Activated naive CD8-positive, alpha-beta T cell treated with anti-CD3 and anti-CD28 coated beads for 36 hours (primary cell): ENCODE results near the gene PLEKHM1. TPM values are rescaled to one million over a fixed set of nuclear protein-coding genes. Genes with fewer than 3 reads are reported as not detected.
"Not testable (repeated sequence)": the region's sequence is repeated elsewhere in the genome, so short reads cannot be mapped to it uniquely, and the experiment has no call there.

Source experiments
- DNase-seq: peaks from one replicate; pipeline ENCODE4 v3.0.0; 2021
- H3K27ac Mint-ChIP-seq: one replicate; pipeline ENCODE4 v1.8.0; 2022; ENCODE audit warnings: mild to moderate bottlenecking, moderate library complexity, mixed read lengths
- H3K27me3 Mint-ChIP-seq: one replicate; pipeline ENCODE4 v1.8.0; 2022; ENCODE audit warnings: mild to moderate bottlenecking, mixed read lengths
- H3K36me3 Mint-ChIP-seq: one replicate; pipeline ENCODE4 v1.8.0; 2021; ENCODE audit warnings: mild to moderate bottlenecking, mixed read lengths
- H3K4me1 Mint-ChIP-seq: one replicate; pipeline ENCODE4 v1.8.0; 2021; ENCODE audit warnings: mixed read lengths
- H3K4me3 Mint-ChIP-seq: one replicate; pipeline ENCODE4 v1.8.0; 2022; ENCODE audit warnings: mild to moderate bottlenecking, moderate library complexity, mixed read lengths
- H3K9me3 Mint-ChIP-seq: one replicate; pipeline ENCODE4 v1.8.0; 2022; ENCODE audit warnings: mixed read lengths
- total RNA-seq, 2 experiments: library from RNA; stranded (reverse); gene quantifications; one replicate each; pipeline ENCODE4 v1.2.3, GENCODE V29; 2021

Gene PLEKHM1
- total RNA-seq, 2 experiments from 2014 or later = 19.5 to 20.1 TPM

DNA sequence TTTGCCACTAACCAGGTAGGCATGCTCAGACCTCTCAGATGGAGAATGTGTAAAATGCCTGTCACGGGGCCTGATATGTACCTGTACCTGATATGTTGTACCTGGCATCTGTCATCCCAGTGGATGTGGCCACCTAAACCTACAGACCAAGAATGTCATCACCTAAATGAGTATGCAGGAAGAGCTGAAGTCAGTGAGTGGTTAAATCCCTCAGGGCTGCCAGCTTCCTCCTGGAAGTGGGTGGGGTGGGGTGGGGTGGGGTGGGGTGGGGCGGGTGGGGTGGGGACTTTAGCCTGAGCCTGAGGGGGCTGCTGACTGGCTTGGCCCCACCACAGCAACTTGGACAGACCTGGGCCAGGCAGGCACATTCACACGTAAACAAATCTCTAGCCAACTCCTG is 7.3 kb downstream of the PLEKHM1 start:
- not testable (repeated sequence) for H3K27me3 Mint-ChIP-seq, H3K36me3 Mint-ChIP-seq, H3K27ac Mint-ChIP-seq, DNase-seq, H3K4me3 Mint-ChIP-seq, H3K9me3 Mint-ChIP-seq
- H3K4me1 Mint-ChIP-seq = peaks cover 11% of the 10 kb centered on the region

DNA sequence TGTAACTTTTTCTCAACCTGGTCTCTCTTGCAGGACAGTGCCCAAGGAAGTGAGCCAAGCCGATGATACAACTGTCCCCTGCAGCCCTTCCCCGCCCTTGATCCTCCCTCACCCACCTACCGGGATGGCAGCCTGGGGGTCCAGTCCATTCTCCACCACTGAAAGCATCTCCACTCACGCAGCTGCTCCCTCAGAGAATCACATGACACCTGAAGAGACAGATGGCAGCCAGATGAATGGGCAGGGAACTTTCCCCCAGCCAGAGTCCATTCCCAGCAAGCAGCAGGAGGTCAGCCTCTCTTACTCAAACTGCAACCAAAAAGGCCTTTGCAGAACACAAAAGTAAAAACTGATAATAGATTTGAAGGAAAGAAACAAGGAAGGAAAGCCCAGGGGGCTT is 8.2 kb downstream of the PLEKHM1 start:
- H3K27me3 Mint-ChIP-seq, H3K4me3 Mint-ChIP-seq, H3K27ac Mint-ChIP-seq, H3K36me3 Mint-ChIP-seq, DNase-seq, H3K9me3 Mint-ChIP-seq, H3K4me1 Mint-ChIP-seq: not testable (repeated sequence)

DNA sequence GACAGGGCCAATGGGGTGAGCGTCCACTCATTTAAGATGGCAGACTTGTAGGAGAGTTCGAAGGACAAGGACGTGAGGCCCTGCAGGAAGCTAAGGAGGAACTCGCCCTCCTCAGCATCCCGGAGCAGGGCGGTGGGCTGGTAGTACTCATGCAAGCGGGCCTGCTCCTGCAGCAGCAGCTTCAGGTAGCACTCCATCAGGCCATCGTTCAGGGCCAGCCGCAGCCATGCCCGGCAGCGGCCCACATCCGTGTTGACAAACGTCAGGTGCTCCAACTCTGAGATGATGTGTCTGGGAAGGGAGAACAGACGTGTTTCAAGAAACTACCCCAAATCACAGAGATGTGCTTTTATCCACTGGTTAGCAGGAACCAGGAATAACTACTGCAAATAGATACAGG is 15.1 kb downstream of the PLEKHM1 start:
- not testable (repeated sequence) for DNase-seq, H3K36me3 Mint-ChIP-seq, H3K4me3 Mint-ChIP-seq, H3K4me1 Mint-ChIP-seq, H3K9me3 Mint-ChIP-seq, H3K27me3 Mint-ChIP-seq, H3K27ac Mint-ChIP-seq

DNA sequence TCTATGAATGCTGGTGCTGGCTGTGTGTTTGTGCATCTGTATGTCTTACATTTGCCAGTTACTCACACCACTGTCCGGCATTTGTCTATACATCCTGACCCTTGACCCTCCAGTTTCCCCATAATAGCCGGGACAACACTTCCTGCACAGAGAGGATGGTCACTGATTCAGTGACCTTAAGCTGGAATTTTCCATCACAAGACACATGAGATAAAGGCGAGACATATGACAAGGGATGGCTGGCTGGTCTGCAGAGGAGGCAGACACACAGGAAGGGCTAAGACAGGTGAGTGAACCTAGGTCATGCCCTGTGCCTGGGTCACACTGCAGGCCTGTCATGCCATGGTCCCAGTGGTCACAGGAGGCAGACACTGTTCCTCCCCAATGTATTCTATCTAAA is 18.3 kb downstream of the PLEKHM1 start:
- DNase-seq, H3K4me3 Mint-ChIP-seq, H3K4me1 Mint-ChIP-seq, H3K36me3 Mint-ChIP-seq, H3K27me3 Mint-ChIP-seq, H3K9me3 Mint-ChIP-seq, H3K27ac Mint-ChIP-seq: not testable (repeated sequence)

DNA sequence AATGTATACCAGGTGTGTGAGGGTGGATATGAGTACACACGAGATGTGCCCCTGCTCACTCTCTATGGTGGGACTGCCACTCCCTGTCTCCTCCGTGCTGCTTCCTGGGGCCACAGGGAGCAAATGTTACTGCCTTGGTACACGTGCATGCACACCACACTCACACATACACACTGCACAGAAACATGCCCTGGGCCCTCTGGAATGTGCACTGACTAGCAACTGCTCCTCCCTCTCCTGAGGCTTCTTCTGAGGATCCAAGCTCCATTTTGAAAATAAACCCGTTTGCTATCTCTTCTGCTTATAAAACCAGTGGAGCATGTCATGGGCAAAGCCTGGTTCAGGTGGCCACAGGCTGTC is 21.3 kb downstream of the PLEKHM1 start:
- not testable (repeated sequence) for H3K9me3 Mint-ChIP-seq, H3K36me3 Mint-ChIP-seq

DNA sequence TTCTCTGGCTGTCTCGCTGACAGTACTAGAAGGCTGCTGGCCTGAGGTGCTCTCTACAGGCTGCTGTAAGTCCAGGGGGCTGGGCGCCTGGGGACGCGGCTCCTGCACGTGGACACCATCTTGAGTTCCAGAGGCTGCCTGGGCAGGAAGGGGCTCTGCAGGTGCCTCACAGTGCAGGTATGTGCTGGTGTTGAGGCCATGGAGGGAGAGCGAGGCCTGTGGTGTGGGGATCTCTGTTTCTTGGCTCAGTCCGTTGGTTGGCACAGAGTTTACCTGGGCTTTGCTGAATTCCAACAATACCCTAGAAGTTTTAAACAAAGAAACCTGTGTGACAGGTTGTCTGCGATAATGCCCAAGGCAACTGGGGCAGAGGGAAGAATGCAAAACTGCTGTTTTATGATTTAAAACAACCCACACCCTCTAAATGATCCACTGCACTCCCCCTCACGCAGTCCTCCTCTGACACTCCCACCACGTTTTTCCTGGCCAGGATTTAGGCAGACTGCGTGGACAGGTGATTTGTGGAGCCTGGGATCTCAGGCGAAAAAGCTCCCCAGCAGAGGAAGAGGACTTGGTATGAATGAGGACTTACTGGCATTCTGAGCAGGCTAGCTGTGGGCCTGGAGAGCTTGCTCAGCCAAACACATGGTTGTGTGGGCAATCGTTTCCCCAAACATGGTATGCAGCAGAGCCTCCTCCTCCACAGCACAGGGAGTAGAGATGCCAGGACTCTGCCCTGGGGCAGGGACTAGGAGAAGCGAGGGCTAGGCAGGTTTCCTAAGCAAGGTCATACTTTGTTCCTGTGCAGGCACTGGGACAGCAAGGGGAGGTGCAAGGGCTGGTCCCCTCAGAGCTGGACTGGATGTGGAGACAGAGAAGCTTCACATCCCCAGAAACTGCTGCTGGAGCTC is 22.0 kb downstream of the PLEKHM1 start:
- not testable (repeated sequence) for H3K4me1 Mint-ChIP-seq, H3K27me3 Mint-ChIP-seq, H3K27ac Mint-ChIP-seq, H3K9me3 Mint-ChIP-seq, DNase-seq, H3K4me3 Mint-ChIP-seq, H3K36me3 Mint-ChIP-seq

More for the DNA sequence above, 21.3 kb downstream of the PLEKHM1 start:
- not testable (repeated sequence) for DNase-seq, H3K4me3 Mint-ChIP-seq, H3K27ac Mint-ChIP-seq, H3K27me3 Mint-ChIP-seq, H3K4me1 Mint-ChIP-seq

DNA sequence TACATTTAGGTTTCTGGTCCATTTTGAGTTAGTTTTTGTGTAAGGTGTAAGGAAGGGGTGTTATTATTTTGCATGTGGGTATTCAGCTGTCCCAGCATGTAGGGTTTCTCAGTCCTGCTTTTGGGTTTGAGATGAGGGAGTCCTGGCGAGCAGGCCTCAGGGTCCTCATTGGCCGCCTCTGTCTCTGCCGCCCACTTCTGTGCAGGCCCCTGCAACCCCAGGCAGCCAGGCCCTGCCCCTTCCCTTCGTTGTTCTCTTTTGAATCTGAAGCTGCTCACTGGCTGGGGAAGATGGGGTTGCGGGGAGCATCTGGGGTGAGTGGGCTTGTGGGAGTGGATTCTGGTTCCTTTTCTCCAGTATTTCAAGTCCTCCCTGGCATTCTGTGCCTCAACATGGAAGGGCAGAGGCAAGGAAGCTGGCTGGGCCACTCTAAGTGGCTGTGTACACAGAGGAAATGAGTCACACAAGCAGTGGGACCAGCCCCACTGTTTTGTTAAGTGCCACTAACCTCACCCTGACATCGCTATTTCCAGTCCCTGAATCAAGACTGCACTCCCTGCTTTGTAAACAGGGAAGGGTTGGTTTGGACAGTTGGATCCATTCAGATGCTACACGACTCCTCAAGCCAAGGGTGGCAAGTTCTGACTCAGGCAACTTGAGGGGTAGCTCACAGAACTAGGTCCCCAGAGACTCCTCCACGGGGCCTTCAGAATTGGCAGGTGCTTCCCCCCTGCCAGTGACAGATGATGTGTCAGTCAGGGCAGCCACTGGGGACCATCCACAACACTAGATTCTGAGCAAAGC is 28.8 kb downstream of the PLEKHM1 start:
- not testable (repeated sequence) for H3K36me3 Mint-ChIP-seq, H3K27me3 Mint-ChIP-seq, H3K4me3 Mint-ChIP-seq, H3K4me1 Mint-ChIP-seq, H3K9me3 Mint-ChIP-seq
- DNase-seq = peak; percentile 43
- peak overlapping the region; percentile 78 for H3K27ac Mint-ChIP-seq

DNA sequence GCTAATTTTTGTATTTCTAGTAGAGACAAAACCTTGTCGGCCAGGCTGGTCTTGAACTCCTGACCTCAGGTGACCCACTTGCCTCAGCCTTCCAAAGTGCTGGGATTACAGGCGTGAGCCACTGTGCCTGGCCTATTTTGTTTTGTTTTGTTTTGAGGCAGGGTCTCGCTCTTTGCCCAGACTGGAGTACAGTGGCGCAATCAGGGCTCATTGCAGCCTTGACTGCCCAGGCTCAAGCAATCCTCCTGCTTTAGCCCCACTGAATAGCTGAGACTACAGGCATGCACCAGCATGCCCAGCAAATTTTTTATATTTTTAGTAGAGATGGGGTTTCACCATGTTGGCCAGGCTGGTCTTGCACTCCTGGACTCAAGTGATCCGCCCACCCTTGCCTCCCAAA is 30.1 kb downstream of the PLEKHM1 start:
- not testable (repeated sequence) for H3K36me3 Mint-ChIP-seq, H3K9me3 Mint-ChIP-seq, H3K4me3 Mint-ChIP-seq, DNase-seq, H3K27ac Mint-ChIP-seq, H3K4me1 Mint-ChIP-seq, H3K27me3 Mint-ChIP-seq

DNA sequence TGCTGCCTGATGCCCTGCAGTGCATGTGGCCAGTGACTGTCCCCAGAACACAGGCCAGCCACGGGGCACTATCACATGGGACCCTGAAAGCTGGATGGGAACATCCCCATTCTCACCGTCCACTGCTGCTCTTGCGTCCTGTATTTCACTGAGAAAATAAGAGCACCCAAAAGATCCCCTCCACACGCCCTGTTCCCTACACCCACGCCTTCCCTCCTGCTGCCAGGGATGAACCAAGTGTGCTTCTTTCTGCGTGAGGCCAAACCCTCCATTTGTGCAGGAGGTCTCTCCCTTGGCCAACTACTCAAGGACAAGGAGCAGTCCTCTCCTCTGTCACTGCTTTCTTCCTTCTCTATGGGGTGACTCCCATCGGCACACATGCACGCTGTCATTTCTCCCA is 36.2 kb downstream of the PLEKHM1 start:
- H3K4me3 Mint-ChIP-seq, H3K4me1 Mint-ChIP-seq, H3K36me3 Mint-ChIP-seq: not testable (repeated sequence)

DNA sequence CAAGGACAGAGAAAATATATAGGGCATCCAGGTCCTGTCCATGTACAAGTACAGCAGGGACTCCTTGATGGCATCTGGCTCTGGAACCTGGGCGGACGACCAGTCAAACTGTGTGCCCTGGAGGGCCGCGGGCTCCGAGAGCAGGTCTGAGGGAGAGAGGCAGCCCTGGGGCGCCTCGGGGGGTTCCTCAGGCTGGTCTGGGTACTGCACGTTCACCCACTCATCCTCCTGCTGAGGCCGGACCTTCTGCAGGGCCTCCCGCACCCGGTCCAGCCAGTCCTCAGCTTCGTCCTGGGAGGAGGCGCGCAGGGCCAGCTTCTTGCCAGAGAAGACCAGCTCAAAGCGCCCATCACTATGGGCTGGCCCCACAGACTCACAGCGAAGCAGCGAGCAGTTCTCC is 36.8 kb downstream of the PLEKHM1 start:
- not testable (repeated sequence) for H3K4me3 Mint-ChIP-seq, H3K36me3 Mint-ChIP-seq, H3K4me1 Mint-ChIP-seq, H3K9me3 Mint-ChIP-seq, H3K27me3 Mint-ChIP-seq, DNase-seq, H3K27ac Mint-ChIP-seq

More for the DNA sequence above, 36.2 kb downstream of the PLEKHM1 start:
- DNase-seq, H3K27me3 Mint-ChIP-seq, H3K9me3 Mint-ChIP-seq, H3K27ac Mint-ChIP-seq: not testable (repeated sequence)

DNA sequence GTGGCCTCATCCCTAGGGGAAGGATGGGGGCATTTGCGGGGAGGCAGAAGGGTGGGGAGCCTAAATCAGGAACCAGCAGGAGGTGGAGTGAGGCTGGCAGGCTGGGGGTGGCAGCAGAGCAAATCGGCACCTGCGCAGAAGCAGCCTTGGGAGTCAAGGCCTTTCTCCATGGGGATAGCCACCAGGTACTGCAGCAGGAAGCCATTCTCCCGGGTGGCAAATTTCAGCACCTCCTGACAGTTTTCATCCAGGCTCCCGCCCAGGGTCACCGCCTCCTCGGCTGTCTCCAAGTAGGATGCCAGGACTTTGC is 37.3 kb downstream of the PLEKHM1 start:
- H3K4me3 Mint-ChIP-seq, H3K9me3 Mint-ChIP-seq, H3K4me1 Mint-ChIP-seq, H3K27me3 Mint-ChIP-seq, H3K36me3 Mint-ChIP-seq, DNase-seq, H3K27ac Mint-ChIP-seq: not testable (repeated sequence)

DNA sequence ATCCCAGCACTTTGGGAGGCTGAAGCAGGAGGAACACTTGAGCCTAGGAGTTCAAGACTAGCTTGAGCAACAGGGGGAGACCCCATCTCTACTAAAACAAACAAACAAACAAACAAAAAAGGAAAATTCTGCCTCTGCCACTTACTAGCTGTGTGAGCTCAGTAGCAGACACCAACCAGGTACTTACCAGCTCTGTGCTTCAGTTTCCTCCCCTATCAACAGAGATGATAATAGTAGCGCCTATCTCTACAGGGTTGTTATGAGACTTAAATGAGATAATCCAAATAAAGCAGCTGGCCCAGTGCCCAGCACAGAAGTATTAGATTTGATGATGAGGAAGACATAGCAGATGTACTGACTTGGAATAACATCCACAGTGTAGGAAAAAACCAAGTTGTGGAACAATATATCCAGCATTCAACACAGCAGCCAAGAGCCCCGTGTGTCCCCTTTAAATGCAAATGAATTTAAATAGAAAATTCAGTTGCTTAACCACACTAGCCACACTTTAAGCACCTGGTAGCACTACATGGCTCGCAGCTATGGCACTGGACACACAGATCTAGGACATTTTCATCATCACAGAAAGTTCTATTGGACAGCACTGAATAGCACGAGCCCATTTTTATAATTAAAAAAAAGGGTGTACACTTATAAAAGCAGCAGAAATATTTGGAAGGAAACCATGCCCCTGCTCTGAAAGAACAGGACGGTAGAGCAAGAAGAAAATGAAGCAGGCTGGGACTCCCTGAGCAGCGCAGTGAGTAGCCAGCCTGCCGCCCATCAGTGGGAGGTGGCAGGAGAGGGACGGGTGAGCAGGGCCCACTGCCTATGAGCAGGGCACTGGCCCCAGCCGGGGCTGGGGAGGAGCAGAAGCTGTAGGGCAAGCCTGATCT is 37.9 kb downstream of the PLEKHM1 start:
- DNase-seq, H3K36me3 Mint-ChIP-seq, H3K27me3 Mint-ChIP-seq, H3K27ac Mint-ChIP-seq, H3K9me3 Mint-ChIP-seq, H3K4me3 Mint-ChIP-seq, H3K4me1 Mint-ChIP-seq: not testable (repeated sequence)

DNA sequence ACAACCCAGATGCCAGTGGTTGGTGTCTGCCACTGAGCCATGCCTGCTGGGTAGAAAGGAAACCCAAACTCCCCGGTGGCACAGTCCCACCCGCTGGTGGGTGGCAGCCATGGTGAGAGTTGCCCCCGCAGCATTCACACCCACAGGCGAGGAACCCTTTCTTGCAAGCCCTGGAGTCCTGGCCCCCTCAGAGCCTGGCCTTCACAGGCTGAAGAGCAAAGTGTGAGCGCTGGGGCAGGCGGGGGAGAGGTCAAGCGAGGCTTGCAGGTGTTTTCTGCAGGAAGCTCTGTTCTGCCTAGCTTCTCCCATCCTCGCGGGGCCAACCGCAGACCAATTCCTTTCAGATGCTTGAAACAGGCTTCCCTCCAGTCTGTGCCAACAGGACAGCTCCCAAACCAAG is 38.9 kb downstream of the PLEKHM1 start:
- not testable (repeated sequence) for H3K36me3 Mint-ChIP-seq, H3K4me1 Mint-ChIP-seq, H3K9me3 Mint-ChIP-seq, DNase-seq, H3K4me3 Mint-ChIP-seq, H3K27ac Mint-ChIP-seq, H3K27me3 Mint-ChIP-seq

DNA sequence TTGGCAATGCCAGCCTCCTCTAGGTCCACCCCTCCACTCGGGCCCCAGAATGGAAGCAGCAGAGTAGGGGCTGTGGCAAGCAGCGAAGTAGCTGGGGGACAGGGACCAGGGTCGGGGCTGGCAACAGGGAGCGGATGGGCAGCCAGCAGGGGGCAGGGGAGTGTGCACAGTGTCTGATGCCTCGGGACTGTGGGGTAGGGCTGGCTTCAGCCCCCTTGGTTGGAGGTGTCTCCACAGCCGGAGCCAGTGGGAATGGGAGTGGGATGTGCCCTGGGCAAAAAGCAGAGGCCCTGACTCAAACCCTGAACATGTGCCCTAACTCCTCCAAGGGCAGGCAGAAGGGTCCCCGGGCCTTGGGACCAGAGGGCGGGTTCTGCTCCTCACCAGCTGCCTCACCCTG is 39.4 kb downstream of the PLEKHM1 start:
- Mint-ChIP-seq H3K27me3 (no peaks in the 10 kb centered on the region), H3K27ac (no peak overlapping the region), H3K4me3 (no peak overlapping the region), H3K36me3 (peaks cover 2% of the 10 kb centered on the region), H3K9me3 (no peaks in the 10 kb centered on the region), H3K4me1 (peaks cover 6% of the 10 kb centered on the region)
- DNase-seq = no peak

DNA sequence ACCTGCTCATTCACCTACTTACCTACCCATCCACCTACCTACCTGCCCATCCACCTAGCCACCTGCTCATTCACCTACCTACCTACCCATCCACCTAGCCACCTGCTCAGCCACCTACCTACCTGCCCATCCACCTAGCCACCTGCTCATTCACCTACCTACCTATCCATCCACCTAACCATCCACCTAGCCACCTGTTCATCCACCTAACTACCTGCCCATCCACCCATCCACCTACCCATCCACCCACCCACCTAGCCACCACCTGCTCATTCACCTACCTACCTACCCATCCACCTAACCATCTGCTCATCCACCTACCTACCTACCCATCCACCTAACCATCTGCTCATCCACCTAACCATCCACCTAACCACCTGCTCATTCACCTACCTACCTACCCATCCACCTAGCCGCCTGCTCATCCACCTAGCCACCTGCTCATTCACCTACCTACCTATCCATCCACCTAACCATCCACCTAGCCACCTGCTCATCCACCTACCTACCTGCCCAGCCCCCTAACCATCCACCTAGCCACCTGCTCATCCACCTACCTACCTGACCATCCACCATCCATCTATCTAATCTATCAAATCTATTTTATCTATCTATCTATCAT is 40.7 kb downstream of the PLEKHM1 start:
- not testable (repeated sequence) for H3K9me3 Mint-ChIP-seq, H3K27me3 Mint-ChIP-seq, H3K36me3 Mint-ChIP-seq, H3K27ac Mint-ChIP-seq, H3K4me3 Mint-ChIP-seq, DNase-seq
- H3K4me1 Mint-ChIP-seq = peaks cover 12% of the 10 kb centered on the region
